HG02885 (cell line): ENCODE results near the gene PHTF2.
A peak's percentile ranks its signal among the peaks of the same experiment; 100 is the strongest.
"Not testable (repeated sequence)": the region's sequence is repeated elsewhere in the genome, so short reads cannot be mapped to it uniquely, and the experiment has no call there.

Experiments
- ATAC-seq: cut with Tn5 transposase; IDR thresholded peaks from one replicate; pipeline ENCODE4 v1.9.1; 2021; ENCODE audit warnings: mild to moderate bottlenecking; ENCODE audit not compliant: unreplicated experiment, poor library complexity

The PHTF2 gene

DNA sequence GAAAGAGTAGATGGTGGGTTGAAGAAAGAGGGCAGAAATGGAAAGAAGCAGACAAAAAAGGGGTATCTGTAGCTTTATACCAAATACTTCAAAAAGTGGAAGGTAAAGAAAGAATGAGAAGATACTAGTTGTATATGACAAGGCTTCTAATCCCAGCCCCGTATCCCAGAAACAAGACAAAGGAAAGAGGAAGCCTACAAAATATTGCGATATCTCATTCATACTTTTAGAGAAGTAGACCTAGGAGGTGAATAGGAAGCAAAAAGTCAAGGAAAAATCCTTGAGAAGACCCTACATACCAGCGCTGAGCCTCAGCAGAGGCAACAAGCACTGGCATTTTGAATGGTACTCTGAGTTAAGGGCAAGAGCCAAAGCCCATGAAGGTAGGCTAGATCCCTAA lies 26.6 kb downstream of the PHTF2 start:
- no peak for ATAC-seq

DNA sequence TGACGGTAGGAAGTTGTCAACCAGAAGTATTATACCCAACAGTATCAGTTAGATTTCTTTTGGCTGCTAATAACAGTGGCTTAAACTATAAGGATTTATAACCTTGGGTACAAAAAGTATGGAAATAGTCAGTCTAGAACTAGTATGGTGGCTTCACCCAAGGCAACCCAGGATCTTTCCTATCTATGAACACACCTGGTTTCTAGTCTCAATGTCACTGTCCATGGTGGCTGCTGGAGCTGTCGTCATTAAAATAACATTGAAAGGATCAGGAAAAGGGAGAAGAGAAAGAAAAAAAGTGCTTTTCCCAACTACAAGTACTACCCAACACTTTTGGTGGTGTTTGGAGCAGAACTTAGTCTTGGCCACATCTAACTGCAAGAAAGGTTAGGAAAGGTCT lies 27.7 kb downstream of the PHTF2 start:
- no peak for ATAC-seq

DNA sequence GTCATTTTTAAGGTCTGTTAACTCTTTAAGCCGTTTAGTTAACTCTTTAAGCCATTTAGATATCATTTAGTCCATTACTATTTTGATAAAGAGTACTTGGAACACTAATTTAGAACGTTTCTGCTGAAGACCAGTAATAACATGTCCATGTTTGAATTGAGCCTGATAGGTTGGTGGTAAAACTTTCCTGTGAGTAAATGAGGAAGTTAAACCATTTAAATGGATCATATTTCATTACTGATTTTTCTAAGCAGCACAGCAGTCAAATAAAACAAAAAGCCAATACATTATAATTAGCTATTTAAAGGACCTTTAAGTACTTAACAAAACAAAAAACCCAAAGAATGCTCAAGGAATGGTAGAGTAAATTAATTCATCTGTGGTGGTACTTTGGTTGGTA lies 29.4 kb downstream of the PHTF2 start:
- no peak for ATAC-seq

DNA sequence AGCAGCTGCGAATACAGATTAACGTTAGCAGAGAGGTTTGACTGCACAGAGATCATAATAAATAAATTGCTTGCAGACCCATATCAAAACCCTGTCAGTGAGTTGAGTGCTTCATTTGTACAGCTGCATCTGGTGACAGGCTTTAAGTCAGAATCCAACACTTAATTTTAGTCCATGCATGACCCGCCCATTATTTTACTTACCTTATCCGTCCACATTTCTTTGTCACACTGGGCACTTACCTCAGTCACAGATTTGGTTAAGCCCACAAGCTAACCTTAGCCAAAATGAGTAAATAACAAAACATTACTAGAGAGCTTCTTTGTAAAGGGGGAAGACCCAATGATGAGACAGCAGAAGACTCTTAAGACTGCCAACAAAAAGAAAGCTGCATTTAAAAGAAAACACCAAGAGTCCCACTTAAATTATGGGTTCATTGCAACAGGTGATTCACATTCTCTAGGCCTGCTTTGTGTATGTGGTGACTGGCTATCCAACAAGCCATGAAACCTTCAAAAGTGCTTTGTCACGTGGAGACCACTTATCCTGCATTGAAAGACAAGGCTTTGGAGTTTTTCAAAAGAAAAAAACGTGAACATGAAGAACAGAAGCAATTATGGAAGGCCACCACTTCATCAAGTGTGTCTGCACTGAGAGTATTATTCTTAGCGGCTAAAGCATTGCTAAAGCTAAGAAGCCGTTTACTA lies 32.2 kb downstream of the PHTF2 start:
- ATAC-seq: no peak

DNA sequence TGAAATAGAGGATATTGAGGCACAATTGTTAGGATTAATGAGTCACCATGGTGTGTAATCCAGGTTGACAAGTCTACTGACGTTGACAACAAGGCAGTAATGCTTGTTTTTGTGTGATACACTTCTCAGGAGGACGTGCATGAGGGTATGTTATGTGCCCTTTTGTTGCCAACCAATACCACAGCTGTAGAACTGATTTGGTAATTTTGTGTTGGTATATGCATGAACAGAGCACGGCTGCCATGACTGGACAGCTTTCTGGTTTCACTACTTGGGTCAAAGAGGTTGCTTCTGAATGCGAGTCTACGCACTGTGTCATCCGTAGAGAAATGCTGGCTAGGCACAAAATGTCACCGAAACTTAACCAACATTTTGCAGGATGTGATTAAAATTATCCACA lies 32.9 kb downstream of the PHTF2 start:
- no peak for ATAC-seq

DNA sequence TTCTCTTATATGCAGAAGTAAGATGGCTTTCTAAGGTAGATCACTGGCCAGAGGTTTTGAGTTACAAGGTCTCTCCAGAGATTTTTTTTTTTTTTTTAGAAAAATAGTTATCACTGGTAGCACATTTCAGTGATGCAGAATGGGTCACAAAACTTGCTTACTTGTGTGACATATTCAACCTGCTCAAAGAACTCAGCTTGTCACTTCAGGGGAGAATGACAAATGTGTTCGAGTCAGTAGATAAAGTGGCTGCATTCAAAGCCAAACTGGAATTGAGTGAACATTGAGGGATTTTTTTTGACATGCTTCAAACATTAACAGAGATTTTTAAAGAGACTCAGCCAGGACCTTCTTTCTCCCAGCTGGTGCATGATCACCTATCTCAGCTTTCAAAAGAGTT lies 33.4 kb downstream of the PHTF2 start:
- ATAC-seq: no peak

DNA sequence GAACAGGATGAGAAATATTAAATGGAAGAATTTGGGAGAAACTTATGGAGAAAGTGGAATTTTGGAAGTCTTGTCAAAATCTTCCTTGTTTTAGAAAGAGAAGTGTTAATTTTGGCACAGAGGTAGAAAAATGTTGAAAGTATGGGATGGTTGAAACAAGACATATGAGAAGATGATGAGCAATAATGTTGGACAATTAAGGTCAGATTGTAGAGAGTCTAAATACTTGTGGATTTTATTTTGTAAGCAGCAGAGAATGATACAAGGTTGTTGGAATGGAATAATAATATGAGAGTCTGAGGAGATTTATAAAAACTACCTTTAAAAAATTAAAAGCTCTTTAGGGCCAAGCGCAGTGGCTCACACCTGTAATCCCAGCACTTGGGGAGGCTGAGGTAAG lies 34.6 kb downstream of the PHTF2 start:
- no peak for ATAC-seq

DNA sequence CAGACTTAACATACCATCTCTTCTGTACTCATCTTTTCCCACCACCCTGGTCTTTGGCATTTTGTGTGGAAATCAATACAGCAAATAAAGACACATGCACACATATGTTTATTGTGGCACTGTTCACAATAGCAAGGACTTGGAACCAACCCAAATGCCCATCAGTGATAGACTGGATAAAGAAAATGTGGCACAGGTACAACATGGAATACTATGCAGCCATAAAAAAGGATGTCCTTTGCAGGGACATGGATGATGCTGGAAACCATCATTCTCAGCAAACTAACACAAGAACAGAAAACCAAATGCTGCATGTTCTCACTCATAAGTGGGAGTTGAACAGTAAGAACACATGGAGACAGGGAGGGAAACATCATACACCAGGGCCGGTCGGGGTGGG lies 37.9 kb downstream of the PHTF2 start:
- not testable (repeated sequence) for ATAC-seq

DNA sequence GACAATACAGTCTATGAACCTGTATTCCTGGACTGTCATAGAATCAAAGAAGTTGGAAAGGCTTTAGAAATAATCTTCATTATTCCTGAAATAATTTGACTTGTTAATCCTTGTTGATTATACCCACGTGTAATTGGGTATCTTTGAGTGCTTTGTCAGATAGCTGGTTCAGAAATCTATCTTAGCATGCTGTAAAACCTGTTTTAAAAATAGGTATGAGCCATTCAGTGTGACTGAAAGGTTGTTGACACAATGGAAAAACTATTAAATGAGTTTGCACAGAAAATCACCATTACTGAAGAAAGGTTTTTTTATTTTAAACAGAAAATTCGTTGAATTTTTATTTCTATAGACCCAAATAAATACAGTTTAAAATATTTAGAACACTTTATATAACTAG lies 38.7 kb downstream of the PHTF2 start:
- ATAC-seq: peak; percentile 49

DNA sequence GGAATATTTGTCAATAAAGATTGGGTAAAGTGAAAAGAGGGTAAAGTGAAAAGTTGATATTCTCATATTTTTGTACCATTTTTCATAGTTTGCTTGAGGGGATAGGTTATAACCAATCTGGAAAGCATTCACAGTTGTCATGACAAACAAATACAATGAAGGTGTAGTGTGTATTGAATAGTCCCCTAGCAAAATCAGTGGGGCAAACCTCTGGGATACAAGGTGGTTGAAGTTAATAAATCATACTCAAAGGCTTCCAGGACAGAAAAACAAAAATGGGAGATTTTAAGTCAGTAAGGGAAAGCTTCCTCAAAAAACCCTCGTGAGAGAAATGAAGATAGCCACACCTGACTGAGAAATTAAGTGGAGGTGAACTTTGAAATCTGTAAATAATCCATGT lies 39.4 kb downstream of the PHTF2 start:
- ATAC-seq: no peak

DNA sequence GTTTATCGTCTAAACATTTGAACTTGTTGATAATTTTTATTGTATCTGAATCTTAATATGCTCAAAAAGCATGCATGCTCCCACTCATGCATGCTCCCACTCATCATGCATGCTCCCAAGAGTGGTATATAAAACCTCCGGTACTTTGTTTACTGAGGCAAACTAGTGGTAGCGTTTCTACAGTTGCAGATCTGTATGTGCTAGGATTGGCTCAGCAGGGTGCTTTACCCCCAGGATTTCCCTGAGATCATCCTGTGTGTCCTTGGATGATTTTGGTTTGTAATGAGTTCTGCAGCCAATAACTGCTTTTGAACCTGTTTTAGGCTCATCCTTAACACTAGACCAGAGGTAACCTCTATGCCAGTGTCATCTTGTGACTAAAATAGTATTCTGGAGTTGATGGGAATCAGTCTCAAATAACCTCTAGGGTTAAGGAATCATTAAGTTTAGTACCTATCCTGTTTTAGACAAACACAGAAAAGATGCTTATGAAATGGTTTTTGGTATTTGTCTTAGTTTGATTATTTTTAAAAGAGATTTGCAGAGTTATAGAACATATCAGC lies 40.4 kb downstream of the PHTF2 start:
- ATAC-seq: no peak

DNA sequence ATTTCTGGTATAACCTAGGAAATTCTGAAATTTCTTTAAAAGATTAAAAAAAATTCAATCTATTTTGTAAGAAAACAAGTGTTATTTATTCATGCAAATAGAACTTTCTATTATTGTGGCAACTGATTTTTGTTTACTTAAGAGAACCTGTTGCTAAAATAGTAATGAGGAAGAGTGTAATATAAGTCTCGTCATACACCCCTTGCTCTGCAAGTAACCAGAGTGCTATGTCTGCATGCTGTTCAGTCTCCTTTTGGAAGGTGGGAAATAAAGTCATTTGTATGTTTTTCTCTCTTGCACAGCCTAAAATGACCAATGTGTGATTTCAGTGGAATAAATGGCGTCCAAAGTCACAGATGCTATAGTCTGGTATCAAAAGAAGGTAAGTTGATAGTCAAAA lies 41.3 kb downstream of the PHTF2 start:
- ATAC-seq: no peak

DNA sequence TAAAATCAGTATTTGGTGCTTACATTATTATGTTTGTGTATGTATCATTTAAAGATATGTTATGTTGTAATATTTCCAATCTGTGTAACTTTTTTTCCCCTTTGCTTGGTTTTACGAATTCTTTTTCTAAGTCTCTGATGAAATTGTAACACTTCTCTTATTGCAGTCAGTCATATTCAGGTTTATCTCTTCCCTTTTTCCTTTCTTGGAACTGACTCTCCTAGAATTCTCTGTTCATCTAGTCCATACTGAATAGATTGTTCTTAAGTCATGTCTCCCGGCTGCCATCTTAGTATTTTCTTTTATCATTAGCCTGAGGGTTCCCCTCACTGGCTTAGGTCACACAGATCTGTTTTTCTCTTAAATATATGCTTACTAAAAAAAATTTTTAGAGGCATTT lies 44.6 kb downstream of the PHTF2 start:
- ATAC-seq: no peak

DNA sequence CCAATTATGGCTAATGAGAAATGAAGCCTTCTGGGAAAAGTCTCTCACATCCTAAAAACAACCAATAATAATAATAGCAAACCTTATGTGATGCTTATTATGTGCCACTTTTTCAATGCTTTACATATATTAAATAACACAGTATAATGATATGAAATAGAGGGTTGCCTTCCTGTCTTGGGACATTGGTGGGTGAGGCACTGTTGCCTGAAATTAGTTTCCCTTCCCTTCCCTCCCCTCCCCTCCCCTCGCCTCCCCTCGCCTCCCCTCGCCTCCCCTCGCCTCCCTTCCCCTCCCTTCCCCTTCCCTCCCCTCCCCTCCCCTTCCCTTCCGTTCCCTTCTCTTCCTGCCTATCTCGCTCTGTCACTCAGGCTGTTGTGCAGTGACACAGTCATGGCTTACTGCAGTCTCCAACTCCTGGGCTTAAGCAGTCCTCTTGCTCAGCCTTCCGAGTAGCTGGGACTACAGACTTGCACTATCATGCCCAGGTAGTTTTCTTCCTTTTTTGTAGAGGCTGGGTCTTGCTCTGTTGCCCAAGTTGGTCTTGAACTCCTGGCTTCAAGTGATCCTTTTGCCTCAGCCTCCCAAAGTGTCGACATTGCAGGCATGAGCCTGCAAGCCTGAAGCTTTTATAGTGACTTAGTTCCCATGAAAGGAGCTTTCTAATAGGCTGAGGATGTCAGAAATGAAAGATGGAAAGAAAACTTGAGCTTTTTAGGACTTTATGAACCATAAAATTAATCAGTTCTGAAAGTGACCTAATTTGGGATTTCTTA lies 47.9 kb downstream of the PHTF2 start:
- no peak for ATAC-seq

DNA sequence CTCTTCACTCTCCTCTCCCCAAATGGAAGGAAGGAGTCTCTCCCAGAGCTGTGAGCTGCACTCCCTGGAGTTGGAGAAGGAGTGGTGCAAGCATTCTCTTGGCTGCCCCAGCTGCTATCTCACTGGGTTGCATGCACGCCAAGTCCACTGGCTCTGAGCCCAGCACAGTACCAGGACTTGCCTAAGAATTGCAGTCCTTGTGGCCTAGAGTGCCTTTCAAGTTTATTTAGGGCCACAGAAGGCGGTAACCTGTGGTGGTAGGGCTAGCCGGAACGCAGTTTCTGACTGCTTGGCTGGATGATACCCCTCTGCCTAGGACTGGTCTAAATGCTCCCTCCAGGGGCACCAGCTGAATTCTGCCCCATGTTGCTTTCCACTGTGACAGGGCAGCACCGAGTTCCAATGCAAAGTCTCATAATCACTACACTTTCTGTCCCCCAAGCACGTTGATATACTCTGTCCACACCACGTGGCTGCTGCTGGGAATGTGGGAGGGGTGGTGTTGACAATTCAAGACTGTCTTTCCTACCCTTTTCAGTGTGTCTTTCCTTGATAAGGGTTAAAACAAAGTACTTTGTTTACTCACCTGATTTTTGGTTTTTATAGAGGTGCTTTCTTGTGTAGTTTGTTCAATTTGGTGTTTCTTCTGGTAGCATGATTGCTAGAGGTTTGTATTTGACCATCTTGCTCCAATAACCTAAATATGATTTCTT lies 57.0 kb downstream of the PHTF2 start:
- ATAC-seq: no peak

DNA sequence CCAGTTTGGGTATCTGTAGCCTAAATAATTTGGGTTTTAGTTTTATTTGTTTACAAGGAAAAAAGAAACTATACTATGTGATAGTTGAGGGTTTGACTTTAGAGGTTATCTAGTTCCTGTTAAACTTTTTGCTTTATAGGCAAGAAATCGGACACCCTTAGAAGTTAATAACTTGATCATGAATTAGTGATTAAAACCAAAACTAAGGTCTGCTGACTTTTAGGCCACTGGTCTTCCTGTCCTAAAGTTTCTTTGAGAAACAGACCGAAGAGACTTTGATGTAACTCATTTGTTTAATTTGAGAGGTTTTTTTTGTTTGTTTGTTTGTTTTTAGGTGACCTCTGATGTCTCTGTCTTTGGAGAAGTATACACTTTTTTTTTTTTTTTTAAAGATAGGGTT lies 59.7 kb downstream of the PHTF2 start:
- ATAC-seq: peak; percentile 63

DNA sequence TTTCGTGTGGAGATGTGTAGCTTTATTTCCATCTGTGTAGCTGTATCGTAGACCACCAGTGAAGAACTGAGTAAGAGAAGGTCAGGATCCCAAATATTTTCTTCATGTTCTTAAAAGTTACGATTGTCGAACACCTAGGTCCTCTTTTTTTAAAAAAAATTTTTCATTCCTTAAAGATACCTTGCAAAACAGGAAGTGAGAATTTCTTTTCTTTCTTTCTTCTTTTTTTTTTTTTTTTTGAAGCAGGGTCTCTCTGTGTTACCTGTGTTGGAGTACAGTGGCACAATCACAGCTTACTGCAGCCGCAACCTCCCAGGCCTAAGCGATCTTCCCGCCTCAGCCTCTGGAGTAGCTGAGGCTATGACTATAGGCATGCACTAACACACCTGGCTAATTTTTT lies 60.8 kb downstream of the PHTF2 start:
- no peak for ATAC-seq

DNA sequence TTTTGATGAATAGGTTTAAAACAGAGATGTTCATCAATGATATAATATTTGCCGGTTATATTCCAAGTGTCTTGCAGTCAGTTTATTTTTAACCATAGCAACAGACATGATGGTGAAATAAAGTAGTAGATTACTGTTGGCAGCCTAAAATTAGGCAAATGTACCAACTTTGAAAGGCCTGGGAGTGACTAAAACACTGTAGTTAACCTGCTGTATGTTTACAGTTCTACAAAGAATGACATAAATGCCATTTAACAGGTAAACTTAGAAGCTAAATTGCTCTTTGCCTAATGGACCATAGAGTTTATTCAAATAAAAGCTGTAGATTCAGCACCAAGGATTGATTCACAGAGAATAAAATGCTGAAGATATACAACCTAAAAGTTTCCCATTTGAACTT lies 64.1 kb downstream of the PHTF2 start:
- ATAC-seq: no peak

DNA sequence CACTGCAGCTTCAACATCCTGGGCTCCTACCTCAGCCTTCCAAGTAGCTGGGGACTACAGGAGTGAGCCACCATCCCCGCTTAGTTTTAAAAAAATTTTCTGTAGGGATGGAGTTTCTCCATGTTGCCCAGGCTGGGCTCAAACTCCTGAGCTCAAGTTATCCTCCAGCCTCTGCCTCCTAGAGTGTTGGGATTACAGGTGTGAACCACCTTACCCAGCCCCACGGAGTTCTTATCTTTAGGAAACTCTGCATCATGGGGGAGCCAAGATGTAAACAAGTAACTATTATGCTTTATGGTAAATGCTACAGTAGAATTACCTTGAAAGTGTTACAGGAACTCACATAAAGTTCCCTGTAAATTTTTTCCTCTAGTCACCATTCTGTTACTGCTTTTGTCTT lies 65.3 kb downstream of the PHTF2 start:
- no peak for ATAC-seq

DNA sequence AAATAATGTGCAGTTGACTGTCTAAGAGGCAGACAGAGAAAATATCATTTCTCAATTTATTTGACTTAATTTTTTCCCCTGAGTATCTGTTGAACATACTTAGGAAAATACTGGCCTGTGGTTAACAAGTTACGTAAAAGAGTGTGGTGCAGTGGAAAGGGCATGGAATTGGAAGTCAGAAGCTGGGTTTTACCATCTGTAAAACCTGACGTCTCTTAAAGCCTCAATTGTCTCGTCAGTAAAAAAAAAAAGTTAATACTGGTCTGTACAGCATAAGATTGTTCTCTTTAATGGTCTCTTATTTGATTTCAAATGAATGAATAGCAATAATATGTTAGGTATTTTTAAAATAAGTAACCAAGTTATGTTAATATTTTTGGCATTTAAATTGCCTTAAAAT lies 67.8 kb downstream of the PHTF2 start:
- ATAC-seq: no peak
